Measurements from ENCODE around the gene PRDM16. TPM values are rescaled to one million over a fixed set of nuclear protein-coding genes. Genes with fewer than 3 reads are reported as not detected.

Gene PRDM16
- total RNA-seq, 4 donors from 2014 or later: 0.08 to 0.19 (median 0.12) TPM

DNA sequence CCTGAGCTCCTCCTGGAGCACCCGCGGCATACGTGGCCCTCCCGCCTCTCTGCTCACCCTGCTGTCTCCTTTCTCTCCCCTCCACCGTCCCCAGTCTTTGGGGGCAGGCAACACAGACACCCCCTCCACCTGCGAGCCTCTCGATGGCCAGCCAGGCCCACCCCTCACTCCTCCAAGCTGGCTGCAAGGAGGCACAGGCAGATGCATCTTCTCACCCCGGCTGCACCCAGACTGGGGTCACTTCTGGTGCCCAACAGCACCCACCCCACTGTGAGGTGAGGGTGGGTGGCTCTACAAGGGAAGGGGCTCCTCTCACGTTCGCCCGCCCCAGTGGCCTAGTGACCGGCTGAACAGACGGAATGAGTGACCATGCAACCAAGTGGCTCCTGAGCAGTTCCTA, 277.5 kb downstream of the PRDM16 start:
- peaks cover 0 to 76% (median 0%) of the 10 kb centered on the region in 4 donors for H3K27me3 ChIP-seq
- H3K4me3 ChIP-seq: no peak overlapping the region
- DNase-seq: no peak
- H3K27ac ChIP-seq: no peak overlapping the region
- peaks cover 0 to 22% (median 11%) of the 10 kb centered on the region in 3 donors for H3K4me1 ChIP-seq
- TF ChIP-seq, protein P1, sequence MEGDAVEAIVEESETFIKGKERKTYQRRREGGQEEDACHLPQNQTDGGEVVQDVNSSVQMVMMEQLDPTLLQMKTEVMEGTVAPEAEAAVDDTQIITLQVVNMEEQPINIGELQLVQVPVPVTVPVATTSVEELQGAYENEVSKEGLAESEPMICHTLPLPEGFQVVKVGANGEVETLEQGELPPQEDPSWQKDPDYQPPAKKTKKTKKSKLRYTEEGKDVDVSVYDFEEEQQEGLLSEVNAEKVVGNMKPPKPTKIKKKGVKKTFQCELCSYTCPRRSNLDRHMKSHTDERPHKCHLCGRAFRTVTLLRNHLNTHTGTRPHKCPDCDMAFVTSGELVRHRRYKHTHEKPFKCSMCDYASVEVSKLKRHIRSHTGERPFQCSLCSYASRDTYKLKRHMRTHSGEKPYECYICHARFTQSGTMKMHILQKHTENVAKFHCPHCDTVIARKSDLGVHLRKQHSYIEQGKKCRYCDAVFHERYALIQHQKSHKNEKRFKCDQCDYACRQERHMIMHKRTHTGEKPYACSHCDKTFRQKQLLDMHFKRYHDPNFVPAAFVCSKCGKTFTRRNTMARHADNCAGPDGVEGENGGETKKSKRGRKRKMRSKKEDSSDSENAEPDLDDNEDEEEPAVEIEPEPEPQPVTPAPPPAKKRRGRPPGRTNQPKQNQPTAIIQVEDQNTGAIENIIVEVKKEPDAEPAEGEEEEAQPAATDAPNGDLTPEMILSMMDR (IDR thresholded peaks at IDR 0.05): no peak
- TF ChIP-seq POLR2A (IDR thresholded peaks at IDR 0.05): no peak
- intact Hi-C loops (cut with DNase I): no loop called here
- H3K36me3 ChIP-seq: no peaks in the 10 kb centered on the region
- peaks cover 0 to 25% (median 0%) of the 10 kb centered on the region in 3 donors for H3K9me3 ChIP-seq
- 72 to 83% methylated on average over 9 to 10 of the region's 13 CpGs for WGBS, 2 donors

DNA sequence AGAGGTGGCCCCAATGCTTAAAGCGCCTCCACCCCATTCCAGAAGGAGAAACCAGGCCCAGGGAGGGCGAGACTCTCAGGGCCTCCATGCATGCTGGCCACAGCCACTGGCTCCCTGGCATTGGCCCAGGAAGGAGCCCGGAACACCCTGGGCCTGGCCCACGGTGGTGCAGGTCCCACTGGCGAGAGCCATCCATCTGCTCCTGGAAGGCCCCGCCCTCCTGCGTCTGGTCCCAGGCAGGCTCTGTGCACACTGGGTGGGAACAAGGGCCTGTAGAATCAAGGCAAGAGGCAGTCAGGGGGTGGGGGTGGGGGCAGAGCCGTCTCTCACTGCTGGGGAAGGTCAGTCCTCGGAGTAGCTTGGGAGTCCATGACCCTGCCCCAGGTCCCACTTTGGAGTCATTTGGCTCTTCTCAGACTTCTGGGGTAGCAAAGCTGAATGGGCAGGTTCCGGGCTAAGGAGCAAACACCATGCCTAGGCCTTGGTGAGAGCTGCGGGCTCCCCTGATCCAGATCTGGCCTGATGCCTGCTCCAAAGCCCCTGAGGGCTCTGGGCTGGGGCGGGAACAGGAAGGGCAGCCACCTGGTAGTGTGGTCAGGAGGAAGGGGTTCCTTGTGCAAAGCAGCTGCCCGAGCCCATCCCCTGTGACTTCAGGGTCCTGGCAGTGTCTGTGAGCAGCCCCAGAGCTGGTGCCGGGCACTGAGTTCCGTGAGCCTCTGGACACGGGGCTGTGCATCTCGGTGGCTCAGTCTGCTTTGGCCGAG, 278.4 kb downstream of the PRDM16 start:
- Histone ChIP-seq H3K36me3 (no peaks in the 10 kb centered on the region), H3K9me3 (peaks cover 0 to 25% (median 0%) of the 10 kb centered on the region in 3 donors), H3K4me1 (peaks cover 6 to 31% (median 17%) of the 10 kb centered on the region in 3 donors), H3K27ac (peak overlapping the region in 1 of 4 donors; percentile 32), H3K4me3 (no peak overlapping the region), H3K27me3 (peaks cover 0 to 79% (median 0%) of the 10 kb centered on the region in 4 donors)
- DNase-seq: no peak
- intact Hi-C loops (cut with DNase I): no loop called here
- 50 to 84% methylated on average over 2 to 5 of the region's 18 CpGs for WGBS, 2 donors
- TF ChIP-seq POLR2A (IDR thresholded peaks at IDR 0.05): no peak
- TF ChIP-seq, protein P1 (IDR thresholded peaks at IDR 0.05): no peak

DNA sequence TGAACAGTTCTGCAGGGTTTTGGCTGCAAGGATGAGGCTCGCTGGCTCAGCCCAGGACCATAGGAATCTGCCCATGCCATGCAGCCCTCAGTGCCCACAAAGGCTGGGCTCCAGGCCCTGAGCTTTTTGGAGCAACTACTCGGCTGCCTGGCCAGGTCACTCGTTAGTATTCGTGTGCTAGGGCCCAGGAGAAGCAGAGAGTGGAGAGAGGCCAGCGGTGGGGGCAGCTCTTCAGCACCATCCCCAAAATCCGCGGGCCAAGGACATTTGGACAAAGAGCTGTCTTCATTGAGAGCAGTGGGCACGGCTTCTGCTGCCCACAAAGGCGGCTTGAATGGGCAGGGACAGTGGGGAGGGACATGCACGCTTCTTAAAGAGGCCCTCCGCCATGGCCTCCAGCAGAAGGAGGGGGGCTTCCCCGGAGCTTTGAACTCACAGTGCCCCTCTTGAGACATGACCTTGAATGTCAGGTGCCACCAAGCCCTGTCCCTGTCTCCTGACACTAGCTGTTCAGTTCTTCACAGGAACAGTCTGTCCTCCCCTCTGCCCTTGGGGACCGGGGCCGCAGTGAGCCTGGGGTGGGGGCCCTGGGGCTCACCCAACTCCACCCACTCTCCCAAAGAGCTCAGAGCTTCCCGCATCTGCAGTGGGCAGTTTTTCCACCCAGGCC, 279.3 kb downstream of the PRDM16 start:
- DNase-seq: no peak
- 78% methylated on average over 4 of the region's 15 CpGs; no CpG with 5 or more reads in 1 of the 2 donors for WGBS, 2 donors

DNA sequence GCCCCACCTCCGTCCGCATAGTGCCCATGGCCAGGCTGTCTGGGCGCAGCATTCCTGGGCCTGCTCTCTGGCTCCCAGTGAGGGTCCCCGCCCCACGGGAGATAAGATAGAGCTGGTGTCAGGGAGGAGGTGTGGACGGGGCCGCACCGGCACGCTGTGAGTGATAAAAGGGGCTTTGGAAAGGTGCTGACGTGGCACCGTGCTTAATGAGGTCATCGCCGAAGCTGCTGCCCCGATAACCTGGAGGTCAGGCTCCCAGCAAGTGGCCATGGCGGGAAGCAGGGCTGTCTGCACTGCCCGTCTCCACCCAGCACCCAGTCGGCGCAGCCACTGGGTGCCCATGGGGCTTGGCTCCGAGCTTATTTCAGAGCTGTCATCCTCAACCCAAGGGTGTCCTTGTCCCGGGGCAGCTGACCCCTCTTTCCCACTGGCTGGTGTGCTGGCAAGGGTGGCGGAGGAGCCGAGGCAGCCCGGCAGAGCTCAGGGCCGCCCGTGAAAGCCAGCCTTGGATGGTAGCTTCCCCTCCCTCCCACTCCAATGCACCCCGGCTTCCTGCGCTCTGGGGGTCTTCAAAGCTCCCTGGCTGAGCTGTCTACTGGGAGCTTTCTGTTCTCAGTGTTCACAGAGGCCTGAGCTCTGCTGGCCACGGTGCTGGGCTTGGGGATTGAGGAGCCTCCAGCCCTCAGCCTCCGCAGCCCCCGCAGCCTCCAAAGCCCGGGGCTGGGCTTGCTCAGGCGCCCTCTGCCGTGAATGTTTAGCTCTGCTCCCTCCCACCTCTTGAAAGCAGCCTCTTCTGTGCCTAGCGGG, 280.4 kb downstream of the PRDM16 start:
- WGBS, 2 donors: 64 to 76% methylated on average over 4 to 10 of the region's 34 CpGs
- no peak for DNase-seq
- Histone ChIP-seq H3K4me1 (peaks cover 6 to 49% (median 20%) of the 10 kb centered on the region in 3 donors), H3K9me3 (peaks cover 0 to 6% (median 0%) of the 10 kb centered on the region in 3 donors), H3K27me3 (peaks cover 0 to 97% (median 0%) of the 10 kb centered on the region in 4 donors), H3K36me3 (no peaks in the 10 kb centered on the region), H3K4me3 (no peak overlapping the region), H3K27ac (peak overlapping the region in 3 of 4 donors; percentile 86 to 96 (median 92))
- intact Hi-C loops (cut with DNase I): no loop called here
- TF ChIP-seq, protein P1 (IDR thresholded peaks at IDR 0.05): no peak
- no peak for TF ChIP-seq POLR2A (IDR thresholded peaks at IDR 0.05)

More for the DNA sequence above, 279.3 kb downstream of the PRDM16 start:
- Histone ChIP-seq H3K4me1 (peaks cover 6 to 40% (median 20%) of the 10 kb centered on the region in 3 donors), H3K9me3 (peaks cover 0 to 17% (median 0%) of the 10 kb centered on the region in 3 donors), H3K4me3 (no peak overlapping the region), H3K27ac (peak overlapping the region in 1 of 4 donors; percentile 32), H3K36me3 (no peaks in the 10 kb centered on the region), H3K27me3 (peaks cover 0 to 88% (median 0%) of the 10 kb centered on the region in 4 donors)
- no peak for TF ChIP-seq POLR2A (IDR thresholded peaks at IDR 0.05)
- TF ChIP-seq, protein P1 (IDR thresholded peaks at IDR 0.05): no peak
- intact Hi-C loops (cut with DNase I): no loop called here
